ENCODE results near the gene KRTAP10-4.
"Not testable (repeated sequence)": the region's sequence is repeated elsewhere in the genome, so short reads cannot be mapped to it uniquely, and the experiment has no call there.

Gene KRTAP10-4

DNA sequence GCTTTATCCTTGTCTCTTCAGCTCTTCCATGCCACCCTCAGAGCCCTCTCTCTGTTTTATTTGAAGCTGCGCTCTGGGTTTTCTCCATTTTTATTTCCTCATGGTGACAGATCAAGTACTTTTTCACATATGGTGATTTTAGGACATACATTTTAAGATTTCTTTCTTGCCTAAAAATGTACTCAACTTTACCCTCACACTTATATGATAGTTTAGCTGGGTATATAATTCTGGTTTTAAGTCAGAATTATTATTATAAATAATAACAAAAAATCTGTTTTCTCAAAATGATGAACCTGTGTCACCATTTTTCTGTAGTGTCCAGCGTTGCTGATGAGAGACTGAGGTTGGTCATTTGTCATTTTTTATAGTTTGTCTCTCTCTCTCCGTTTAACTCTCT is 7.6 kb downstream of the KRTAP10-4 start:
- DNase-seq = no peak

DNA sequence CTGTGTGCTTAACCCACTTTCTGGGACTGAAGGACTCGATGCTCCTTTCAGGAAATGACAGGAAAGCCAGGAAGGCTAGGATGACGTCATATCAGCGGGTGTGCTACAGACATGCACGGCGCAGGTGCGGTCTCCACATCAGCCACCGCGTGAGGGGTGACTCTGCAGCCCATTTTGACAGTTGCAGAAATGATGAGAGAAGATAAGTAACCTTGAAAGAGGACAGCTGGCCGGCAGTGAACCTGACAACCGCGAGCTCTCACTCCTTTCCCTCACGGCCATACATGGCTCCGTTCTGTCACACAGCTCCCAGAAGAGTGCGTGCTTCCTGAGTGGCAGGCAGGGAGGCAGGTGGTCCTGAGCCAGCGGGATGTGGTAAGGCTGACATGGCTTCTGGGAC is 8.5 kb downstream of the KRTAP10-4 start:
- DNase-seq = no peak

- DNase-seq = no peak
These were observed 9.7 kb downstream of the KRTAP10-4 start for GRCh38 chr21:44583089-44583799.

GRCh38 chr21:44583800-44584147 is 10.2 kb downstream of the KRTAP10-4 start:
- no peak for DNase-seq

DNA sequence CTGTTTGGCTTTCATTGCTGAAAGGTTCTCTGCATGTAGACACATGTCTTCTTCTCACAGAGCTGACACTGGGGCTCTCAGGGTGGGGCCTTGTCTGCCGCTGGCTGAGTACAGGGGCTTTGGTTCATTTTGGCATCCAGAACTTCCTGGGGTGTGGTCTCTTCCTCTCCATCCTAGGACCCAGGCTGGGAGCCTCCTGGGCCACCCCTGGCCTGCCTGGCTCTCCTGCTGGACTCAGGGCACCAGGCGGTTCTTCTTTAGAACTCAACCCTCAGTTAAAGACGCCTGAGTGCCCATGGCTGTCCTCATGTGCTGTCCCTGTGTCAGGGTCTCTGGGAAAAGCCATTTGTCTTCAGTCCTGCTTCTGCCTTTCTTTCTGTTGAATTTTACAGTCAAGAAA is 12.4 kb downstream of the KRTAP10-4 start:
- no peak for DNase-seq

DNA sequence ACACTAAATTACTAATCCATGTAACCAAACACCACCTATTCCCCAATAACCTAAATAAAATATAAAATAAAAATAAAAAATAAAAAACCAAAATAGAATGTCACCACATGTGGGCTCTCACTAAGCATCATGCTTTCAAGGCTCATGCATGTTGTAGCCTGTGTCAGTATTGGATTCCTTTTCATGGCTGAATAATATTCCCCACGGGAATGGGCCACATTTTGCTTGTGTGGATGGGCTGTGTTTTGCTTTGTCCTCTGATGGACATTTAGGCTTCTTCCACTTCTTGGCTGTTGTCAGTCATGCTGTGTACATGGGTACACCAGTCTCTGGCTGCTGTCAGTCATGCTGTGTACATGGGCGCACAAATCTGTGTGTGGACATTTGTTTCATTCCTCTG is 15.6 kb downstream of the KRTAP10-4 start:
- no peak for DNase-seq

GRCh38 chr21:44589586-44590305 is 16.2 kb downstream of the KRTAP10-4 start:
- DNase-seq = no peak

DNA sequence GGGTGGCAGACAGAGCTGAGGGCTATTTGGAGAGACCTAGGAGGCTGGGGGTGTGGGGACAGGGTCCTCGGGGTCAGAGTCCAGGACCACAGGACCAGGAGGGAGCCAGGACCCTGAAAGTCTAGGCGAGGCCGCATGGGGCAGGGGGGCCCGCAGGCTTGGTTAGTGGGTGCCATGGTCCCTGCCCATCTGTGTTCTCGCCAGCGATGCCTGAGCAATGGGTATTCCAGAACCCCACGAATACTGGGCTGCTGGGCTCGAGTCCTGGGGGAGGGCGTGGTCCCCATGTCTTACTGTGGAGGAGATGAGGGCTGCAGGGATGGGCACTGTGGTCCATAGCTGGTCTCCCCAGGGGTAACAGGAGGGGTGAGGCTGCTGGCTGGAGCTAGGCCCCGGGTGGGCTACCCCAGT is 16.8 kb downstream of the KRTAP10-4 start:
- DNase-seq = no peak

GRCh38 chr21:44590897-44591800 is 17.6 kb downstream of the KRTAP10-4 start:
- not testable (repeated sequence) for DNase-seq

- not testable (repeated sequence) for DNase-seq
These were observed 18.2 kb downstream of the KRTAP10-4 start for GRCh38 chr21:44591801-44592130.

DNA sequence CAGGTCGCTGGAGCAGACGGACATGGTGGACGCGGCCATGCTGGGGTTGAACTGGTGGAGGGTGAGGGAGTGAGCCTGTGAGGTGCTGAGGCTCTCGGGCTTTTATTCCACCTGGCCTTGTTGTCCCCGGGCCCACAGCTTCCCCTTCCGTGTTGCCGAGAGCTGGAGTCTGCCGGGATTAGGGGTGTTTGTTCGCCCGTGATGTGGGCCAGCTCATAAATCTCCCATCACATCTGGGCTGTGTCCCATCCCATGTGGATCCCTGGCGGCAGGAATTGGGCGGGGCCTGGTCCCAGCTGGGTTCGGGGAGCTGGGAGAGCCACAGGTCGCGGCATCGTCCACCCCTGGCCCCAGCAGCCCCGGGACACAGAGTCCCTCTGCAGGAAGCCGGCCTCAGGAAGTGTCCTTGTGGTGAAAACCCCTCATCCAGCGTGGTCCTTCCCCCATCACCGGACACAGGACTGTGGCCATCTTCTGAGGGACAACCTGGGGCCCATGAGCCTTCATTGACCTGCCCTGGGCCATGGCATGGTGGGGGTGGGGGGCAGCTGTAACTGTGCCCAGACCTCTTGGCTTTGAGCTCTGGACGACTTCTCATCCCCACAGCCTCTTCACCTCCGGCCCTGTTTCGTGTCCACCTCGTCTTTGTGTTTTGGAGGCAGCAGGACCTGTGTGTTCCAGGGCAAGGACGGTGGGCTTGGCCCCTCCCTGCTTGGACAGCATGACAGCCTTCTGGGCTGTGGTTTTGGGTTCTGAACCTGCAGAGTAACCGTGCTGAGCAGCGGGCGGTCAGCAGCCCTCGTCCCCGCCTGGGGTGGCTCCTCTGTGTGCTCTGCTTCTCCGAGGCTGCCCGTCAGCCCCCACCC is 19.1 kb downstream of the KRTAP10-4 start, which contains the start of gene KRTAP10-6:
Gene KRTAP10-6 (minus strand): TSS at position 60 of the 866 bp plus-strand sequence. CDS start 21 bp downstream, at position 39.
- DNase-seq = no peak

DNA sequence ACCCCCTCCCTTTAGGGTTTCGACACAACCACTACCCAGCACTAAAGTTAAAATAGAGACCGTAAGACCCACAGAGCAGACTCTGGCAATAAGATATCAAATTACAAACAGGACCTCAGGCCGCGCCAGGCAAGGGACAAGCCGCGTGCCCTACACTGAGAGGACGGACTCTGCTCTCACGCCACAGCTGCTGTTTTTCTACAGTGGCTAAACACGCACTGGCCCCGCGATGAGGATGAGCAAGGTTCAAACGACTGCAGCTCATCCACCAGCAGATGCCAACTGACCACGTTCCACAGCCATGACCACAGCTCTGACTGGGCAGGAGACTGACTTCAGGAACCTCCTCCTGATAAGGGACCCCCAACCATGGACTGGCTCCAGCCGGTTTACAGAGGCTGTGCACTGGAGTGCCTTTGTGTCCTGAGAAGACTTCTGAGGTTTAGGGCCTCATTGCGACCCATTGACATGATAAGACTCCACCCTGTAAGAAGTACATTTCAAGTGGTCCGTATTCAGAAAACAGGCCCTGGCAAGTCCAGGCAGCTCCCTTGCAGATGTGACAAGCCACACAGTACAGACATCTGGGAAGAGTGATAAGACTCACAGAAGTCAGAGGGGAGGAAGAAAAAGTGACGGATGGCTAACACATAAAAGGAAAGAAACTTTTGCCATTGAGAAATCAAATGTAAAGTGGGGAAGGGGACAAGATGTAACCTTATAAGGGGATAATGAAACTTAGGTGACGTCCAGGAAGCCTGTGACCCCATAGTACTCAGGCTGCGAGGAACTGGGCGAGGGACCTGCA is 20.3 kb downstream of the KRTAP10-4 start:
- no peak for DNase-seq

- no peak for DNase-seq
These were observed 20.9 kb downstream of the KRTAP10-4 start for GRCh38 chr21:44594406-44594916.

GRCh38 chr21:44595524-44595923 is 22.0 kb downstream of the KRTAP10-4 start:
- DNase-seq = no peak

- no peak for DNase-seq
These were observed 22.7 kb downstream of the KRTAP10-4 start for GRCh38 chr21:44596068-44596725.

- DNase-seq = no peak
These were observed 24.5 kb downstream of the KRTAP10-4 start for GRCh38 chr21:44598061-44598460.

GRCh38 chr21:44599264-44600029 is 25.9 kb downstream of the KRTAP10-4 start:
- DNase-seq = no peak

GRCh38 chr21:44600118-44600978 is 26.8 kb downstream of the KRTAP10-4 start, which contains the start of gene KRTAP10-7:
KRTAP10-7 (plus strand) TSS chr21:44600597; CDS start chr21:44600622, 25 bp downstream.
- DNase-seq = not testable (repeated sequence)

DNA sequence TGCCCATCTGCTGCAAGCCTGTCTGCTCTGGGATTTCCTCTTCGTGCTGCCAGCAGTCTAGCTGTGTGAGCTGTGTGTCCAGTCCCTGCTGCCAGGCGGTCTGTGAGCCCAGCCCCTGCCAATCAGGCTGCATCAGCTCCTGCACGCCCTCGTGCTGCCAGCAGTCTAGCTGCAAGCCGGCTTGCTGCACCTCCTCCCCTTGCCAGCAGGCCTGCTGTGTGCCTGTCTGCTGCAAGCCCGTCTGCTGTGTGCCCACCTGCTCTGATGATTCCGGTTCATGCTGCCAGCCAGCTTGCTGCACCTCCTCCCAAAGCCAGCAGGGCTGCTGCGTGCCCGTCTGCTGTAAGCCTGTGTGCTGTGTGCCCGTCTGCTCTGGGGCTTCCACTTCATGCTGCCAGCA is 27.6 kb downstream of the KRTAP10-4 start:
- DNase-seq = not testable (repeated sequence)
